Measurements from ENCODE around the gene TMEM44. TPM values are rescaled to one million over a fixed set of nuclear protein-coding genes. Genes with fewer than 3 reads are reported as not detected.
"Not testable (repeated sequence)": the region's sequence is repeated elsewhere in the genome, so short reads cannot be mapped to it uniquely, and the experiment has no call there.

TMEM44 gene
- total RNA-seq, 1 donor from 2014 or later: 9.4 TPM

DNA sequence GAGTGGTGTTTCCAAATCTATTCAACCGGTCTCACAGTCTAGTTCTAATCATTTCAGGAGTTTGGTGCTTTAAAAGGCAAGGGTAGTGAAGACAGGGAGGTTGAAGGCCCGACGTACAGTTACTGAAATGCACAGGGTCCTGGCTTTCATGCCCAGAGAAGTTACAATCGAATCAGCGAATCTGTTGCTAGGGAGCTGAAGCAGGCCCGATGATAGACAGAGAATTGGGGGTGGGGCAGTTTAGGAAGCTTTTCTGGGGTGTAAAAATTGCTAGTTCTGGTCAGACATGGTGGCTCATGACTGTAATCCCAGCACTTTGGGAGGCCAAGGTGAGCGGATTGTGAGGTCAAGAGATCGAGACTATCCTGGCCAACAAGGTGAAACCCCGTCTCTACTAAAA is 83.4 kb downstream of the TMEM44 start:
- H3K27me3 Mint-ChIP-seq (ENCODE audit: low read depth): peaks cover 8% of the 10 kb centered on the region
- intact Hi-C loops (cut with micrococcal nuclease): no loop called here
- H3K4me1 Mint-ChIP-seq (ENCODE audit: low read depth): no peaks in the 10 kb centered on the region
- H3K9me3 Mint-ChIP-seq: peaks cover 14% of the 10 kb centered on the region
- H3K4me3 Mint-ChIP-seq (ENCODE audit: low read depth): no peak overlapping the region
- H3K36me3 Mint-ChIP-seq (ENCODE audit: low read depth): no peaks in the 10 kb centered on the region
- no peak overlapping the region for H3K27ac Mint-ChIP-seq
- no peak for DNase-seq (ENCODE audit: low spot score)

DNA sequence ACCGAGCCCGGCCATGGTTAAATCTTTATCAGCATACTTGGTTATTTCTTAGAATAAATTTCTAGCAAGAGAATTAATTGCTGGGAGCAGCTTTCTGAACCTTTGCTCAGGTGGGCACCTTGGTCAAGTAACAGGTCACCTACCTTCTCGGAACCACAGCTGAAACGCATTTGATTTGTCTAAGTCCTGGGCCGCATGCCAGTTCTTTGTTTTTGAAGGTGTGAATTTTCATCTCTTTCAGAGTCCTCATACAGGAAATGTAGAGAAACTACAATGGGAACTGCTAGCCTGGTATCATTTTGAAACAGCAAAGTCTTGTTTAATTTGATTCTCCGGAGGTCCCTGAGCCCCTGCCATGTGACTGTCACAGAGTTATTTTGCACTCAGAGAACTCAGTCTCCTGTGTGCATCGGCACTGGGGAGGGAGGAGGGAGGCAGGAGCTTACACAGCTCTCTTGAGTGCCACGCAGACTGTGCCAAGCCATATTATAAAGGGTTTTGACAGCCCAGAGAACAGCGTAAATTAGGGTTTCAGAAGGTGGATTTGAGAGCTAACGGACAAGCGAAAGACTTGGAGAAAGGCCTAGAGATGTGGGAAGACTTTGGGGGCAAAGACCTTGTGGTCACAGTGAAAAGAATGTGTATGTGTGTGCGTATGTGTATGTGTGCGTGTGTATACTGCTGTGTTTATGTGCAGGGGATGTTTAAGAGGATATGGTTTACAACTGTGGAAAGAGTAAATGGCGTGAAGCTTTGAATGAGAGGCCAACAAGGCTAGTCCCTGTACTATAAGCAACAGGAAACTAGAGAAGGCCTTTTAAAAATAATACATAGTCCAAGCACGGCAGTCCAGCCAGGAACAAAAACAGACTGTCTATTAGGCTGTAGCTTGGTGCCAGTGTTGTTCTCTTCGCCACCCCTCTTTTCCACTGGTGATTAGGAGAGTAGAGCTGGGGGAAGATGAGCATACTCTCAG is 84.6 kb downstream of the TMEM44 start:
- intact Hi-C loops (cut with micrococcal nuclease): no loop called here
- Mint-ChIP-seq H3K9me3 (peaks cover 14% of the 10 kb centered on the region), H3K4me1 (ENCODE audit: low read depth) (no peaks in the 10 kb centered on the region), H3K36me3 (ENCODE audit: low read depth) (no peaks in the 10 kb centered on the region), H3K27me3 (ENCODE audit: low read depth) (peaks cover 8% of the 10 kb centered on the region), H3K27ac (no peak overlapping the region), H3K4me3 (ENCODE audit: low read depth) (no peak overlapping the region)
- no peak for DNase-seq (ENCODE audit: low spot score)

DNA sequence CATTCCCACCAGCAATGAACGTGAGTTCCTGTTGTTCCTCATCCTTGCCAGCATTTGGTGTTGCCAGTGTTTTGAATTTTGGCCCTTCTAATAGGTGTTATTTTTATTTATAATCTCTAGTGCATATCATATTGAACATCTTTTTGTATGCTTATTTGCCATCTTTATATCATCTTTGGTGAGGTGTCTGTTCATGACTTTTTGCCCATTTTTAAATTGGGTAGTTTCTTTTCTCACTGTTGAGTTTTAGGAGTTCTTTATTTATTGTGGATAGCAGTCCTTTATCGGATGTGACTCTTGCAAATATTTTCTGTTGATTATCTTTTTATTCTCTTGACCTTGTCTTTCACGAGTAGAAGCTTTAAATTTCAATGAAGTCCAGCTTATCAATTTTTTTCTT is 86.2 kb downstream of the TMEM44 start:
- Mint-ChIP-seq H3K9me3 (peaks cover 14% of the 10 kb centered on the region), H3K27me3 (ENCODE audit: low read depth) (peaks cover 7% of the 10 kb centered on the region), H3K4me1 (ENCODE audit: low read depth) (no peaks in the 10 kb centered on the region), H3K36me3 (ENCODE audit: low read depth) (no peaks in the 10 kb centered on the region), H3K4me3 (ENCODE audit: low read depth) (no peak overlapping the region), H3K27ac (no peak overlapping the region)
- DNase-seq (ENCODE audit: low spot score): no peak
- intact Hi-C loops (cut with micrococcal nuclease): no loop called here

DNA sequence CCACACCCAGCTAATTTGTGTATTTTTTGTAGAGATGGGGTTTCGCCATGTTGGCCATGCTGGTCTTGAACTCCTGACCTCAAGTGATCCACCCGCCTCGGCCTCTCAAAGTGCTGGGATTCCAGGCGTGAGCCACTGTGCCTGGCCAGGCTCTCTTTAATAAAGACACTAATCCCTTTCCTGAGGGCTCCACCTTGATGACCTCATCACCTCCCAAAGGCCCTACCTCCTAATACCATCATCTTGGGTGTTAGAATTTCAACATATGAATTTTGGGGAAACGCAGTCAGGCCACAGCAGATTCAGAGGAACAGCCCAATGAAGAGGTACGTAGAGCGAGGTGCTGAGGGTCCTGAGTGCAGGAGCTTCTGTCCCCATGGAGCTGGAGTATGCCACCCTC is 87.7 kb downstream of the TMEM44 start:
- H3K27me3 Mint-ChIP-seq (ENCODE audit: low read depth); intact Hi-C loops (cut with micrococcal nuclease); H3K36me3 Mint-ChIP-seq (ENCODE audit: low read depth); H3K4me1 Mint-ChIP-seq (ENCODE audit: low read depth); H3K27ac Mint-ChIP-seq; DNase-seq (ENCODE audit: low spot score); H3K4me3 Mint-ChIP-seq (ENCODE audit: low read depth): not testable (repeated sequence)
- H3K9me3 Mint-ChIP-seq: peaks cover 14% of the 10 kb centered on the region

DNA sequence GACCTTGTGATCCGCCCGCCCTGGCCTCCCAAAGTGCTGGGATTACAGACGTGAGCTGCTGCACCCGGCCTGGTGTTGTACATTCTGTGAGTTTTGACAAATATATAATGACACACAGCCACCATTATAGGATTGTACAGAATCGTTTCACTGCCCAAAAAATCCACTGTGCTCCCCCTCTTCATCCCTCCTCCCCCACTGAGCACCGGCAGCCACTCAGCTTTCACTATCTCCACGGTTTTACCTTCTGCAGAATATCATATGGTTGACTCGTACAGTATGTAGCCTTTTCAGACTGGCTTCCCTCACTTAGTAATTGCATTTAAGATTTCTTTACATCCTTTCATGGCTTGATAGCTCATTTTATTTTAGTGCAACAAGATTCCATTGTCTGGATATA is 89.7 kb downstream of the TMEM44 start:
- intact Hi-C loops (cut with micrococcal nuclease): no loop called here
- Mint-ChIP-seq H3K4me1 (ENCODE audit: low read depth) (peaks cover 6% of the 10 kb centered on the region), H3K27me3 (ENCODE audit: low read depth) (peaks cover 3% of the 10 kb centered on the region), H3K4me3 (ENCODE audit: low read depth) (no peak overlapping the region), H3K36me3 (ENCODE audit: low read depth) (no peaks in the 10 kb centered on the region), H3K27ac (no peak overlapping the region), H3K9me3 (peaks cover 14% of the 10 kb centered on the region)
- DNase-seq (ENCODE audit: low spot score): no peak

DNA sequence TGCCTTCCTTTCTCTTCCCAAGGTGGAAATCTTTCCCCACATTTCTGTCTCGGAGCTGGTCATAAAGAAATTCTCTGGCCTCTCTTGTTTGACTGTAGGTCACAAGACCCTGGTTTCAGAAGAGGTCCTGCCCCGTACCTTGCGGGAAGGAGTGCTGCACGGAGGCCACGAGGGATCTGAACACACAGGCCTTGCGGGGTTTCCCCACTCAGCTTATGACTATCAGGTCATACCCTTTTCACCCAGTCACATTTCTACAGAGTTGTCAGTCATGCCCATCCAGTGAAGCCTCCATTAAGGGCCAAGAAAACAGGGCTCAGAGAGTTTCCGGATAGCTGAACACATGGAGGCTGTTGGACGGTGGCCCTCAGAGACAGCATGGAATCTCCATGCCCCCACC is 91.7 kb downstream of the TMEM44 start:
- peaks cover 6% of the 10 kb centered on the region for H3K9me3 Mint-ChIP-seq
- H3K4me3 Mint-ChIP-seq (ENCODE audit: low read depth): no peak overlapping the region
- peaks cover 8% of the 10 kb centered on the region for H3K4me1 Mint-ChIP-seq (ENCODE audit: low read depth)
- no peaks in the 10 kb centered on the region for H3K36me3 Mint-ChIP-seq (ENCODE audit: low read depth)
- no peak overlapping the region for H3K27ac Mint-ChIP-seq
- intact Hi-C loops (cut with micrococcal nuclease): no loop called here
- peaks cover 1% of the 10 kb centered on the region for H3K27me3 Mint-ChIP-seq (ENCODE audit: low read depth)
- DNase-seq (ENCODE audit: low spot score): no peak

DNA sequence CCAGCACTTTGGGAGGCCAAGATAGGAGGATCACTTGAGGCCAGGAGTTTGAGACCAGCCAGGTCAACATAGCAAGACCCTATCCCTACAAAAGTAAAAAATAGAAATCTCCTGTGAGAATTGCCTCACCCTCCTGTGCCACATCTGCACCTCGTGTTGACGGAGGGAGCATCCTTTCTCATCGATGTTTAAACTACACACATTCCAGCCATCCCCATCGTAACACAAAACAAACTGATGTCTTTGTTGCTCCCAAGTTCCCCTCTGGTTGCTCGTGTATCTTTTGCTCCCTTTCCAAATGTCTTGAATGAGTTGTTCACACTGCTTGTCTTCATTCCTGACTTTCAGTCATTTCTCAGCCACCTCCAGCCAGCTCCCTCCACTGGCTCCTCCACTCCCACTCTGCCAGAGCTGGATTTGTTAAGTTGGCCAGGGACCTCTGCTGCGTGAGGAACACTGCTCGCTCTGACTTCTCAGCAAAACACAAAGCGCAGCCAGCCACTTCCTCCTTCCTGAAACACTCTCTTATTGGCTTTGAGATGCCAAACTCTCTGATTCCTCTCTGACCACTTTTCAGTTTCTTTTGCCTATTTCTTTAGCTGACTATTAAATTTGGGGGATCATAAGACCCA is 92.8 kb downstream of the TMEM44 start:
- no peaks in the 10 kb centered on the region for H3K9me3 Mint-ChIP-seq
- H3K27me3 Mint-ChIP-seq (ENCODE audit: low read depth): peaks cover 1% of the 10 kb centered on the region
- no peaks in the 10 kb centered on the region for H3K36me3 Mint-ChIP-seq (ENCODE audit: low read depth)
- H3K4me3 Mint-ChIP-seq (ENCODE audit: low read depth): no peak overlapping the region
- H3K27ac Mint-ChIP-seq: no peak overlapping the region
- peaks cover 8% of the 10 kb centered on the region for H3K4me1 Mint-ChIP-seq (ENCODE audit: low read depth)
- DNase-seq (ENCODE audit: low spot score): no peak
- intact Hi-C loops (cut with micrococcal nuclease): no loop called here

DNA sequence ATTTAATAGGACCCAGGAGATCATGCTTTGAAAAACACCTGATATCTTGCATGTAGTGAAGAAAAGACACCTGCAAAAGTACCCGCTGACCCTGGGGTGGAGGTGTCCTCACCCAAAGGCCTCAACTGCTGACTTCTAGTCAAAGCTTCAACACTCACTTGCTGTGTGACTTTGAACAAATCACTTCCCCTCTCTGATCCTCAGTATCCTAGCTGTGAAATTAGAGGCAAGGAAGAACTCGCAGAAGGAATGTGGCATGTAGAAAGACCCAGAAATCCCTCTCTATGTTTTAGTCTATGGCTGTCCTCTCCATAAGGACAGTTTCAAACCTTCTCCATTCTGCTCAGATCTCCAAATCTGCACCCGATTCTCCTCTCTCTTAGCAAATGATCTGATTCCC is 93.7 kb downstream of the TMEM44 start:
- H3K9me3 Mint-ChIP-seq: peaks cover 6% of the 10 kb centered on the region
- H3K4me1 Mint-ChIP-seq (ENCODE audit: low read depth): peaks cover 8% of the 10 kb centered on the region
- no peak overlapping the region for H3K27ac Mint-ChIP-seq
- H3K4me3 Mint-ChIP-seq (ENCODE audit: low read depth): no peak overlapping the region
- intact Hi-C loops (cut with micrococcal nuclease): no loop called here
- H3K36me3 Mint-ChIP-seq (ENCODE audit: low read depth): no peaks in the 10 kb centered on the region
- H3K27me3 Mint-ChIP-seq (ENCODE audit: low read depth): peaks cover 1% of the 10 kb centered on the region
- no peak for DNase-seq (ENCODE audit: low spot score)

DNA sequence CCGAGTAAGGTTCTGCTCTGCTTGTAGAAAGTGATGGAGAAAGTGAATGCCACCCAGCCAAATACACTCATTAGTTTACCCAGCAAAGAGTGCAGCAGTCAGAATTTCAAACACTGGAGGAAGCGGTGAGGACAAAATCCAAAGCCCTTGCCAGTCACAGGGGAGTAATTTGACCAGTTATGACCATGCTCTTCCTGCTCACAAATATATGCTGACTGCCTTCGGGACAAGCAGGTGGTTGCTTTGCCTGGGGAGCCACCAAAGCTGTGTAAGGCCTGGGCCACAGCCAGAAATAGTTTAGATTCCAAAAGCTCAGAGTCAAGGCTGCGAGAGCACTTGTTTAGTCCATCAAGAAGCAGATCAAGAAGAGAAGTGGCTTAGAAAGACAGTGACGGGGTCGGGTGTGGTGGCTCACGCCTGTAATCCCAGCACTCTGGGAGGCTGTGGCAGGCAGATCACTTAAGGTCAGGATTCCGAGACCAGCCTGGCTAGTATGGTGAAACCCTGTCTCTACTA is 95.4 kb downstream of the TMEM44 start:
- Mint-ChIP-seq H3K4me1 (ENCODE audit: low read depth) (peaks cover 8% of the 10 kb centered on the region), H3K27ac (no peak overlapping the region)
- intact Hi-C loops (cut with micrococcal nuclease): no loop called here

More for the DNA sequence above, 95.4 kb downstream of the TMEM44 start:
- Mint-ChIP-seq H3K36me3 (ENCODE audit: low read depth) (no peaks in the 10 kb centered on the region), H3K4me3 (ENCODE audit: low read depth) (no peak overlapping the region), H3K9me3 (peaks cover 14% of the 10 kb centered on the region), H3K27me3 (ENCODE audit: low read depth) (peaks cover 1% of the 10 kb centered on the region)
- DNase-seq (ENCODE audit: low spot score): no peak

Other genes with a start within 250 kb of the TMEM44 start
- 0.23 and 0.28 TPM in 2 replicates for gene GP5, start 234.2 kb downstream of the TMEM44 start, total RNA-seq
- gene ATP13A3, start 146.4 kb downstream of the TMEM44 start, total RNA-seq: 136 and 150 TPM in 2 replicates
- 52.8 and 53.6 TPM in 2 replicates for gene LSG1, start 38.8 kb upstream of the TMEM44 start, total RNA-seq
- 6.9 and 7.0 TPM in 2 replicates for gene FAM43A, start 52.5 kb upstream of the TMEM44 start, total RNA-seq

Data from activated T-helper 2 cell treated with anti-CD3 and anti-CD28 coated beads, Interferon-gamma antibody, Interleukin-2, Interleukin-4, amounts not matched to agents 10 μg/mL and 5 μg/mL and 100 μg/mL, durations not matched to agents 14 hours and 24 hours and 36 hours (primary cell).